C4-2B (cell line): ENCODE data around the gene ACOT7.

ENCODE experiments used
- ZFX ChIP-seq: fragments of 450-650 bp; IDR thresholded peaks from 2 replicates; pipeline ENCODE4 v1.6.1; 2017
- TF ChIP-seq, protein P1 (sequence below): fragments of 450-650 bp; conservative IDR thresholded peaks from 2 replicates; pipeline ENCODE4 v1.5.1; 2017; ENCODE audit warnings: mild to moderate bottlenecking

- TF ChIP-seq, protein P1, sequence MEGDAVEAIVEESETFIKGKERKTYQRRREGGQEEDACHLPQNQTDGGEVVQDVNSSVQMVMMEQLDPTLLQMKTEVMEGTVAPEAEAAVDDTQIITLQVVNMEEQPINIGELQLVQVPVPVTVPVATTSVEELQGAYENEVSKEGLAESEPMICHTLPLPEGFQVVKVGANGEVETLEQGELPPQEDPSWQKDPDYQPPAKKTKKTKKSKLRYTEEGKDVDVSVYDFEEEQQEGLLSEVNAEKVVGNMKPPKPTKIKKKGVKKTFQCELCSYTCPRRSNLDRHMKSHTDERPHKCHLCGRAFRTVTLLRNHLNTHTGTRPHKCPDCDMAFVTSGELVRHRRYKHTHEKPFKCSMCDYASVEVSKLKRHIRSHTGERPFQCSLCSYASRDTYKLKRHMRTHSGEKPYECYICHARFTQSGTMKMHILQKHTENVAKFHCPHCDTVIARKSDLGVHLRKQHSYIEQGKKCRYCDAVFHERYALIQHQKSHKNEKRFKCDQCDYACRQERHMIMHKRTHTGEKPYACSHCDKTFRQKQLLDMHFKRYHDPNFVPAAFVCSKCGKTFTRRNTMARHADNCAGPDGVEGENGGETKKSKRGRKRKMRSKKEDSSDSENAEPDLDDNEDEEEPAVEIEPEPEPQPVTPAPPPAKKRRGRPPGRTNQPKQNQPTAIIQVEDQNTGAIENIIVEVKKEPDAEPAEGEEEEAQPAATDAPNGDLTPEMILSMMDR, result no peak
- TF ChIP-seq ZFX, result no peak
Observed at GRCh38 chr1:6321205-6321604, 72.4 kb downstream of the ACOT7 start.
